ENCODE measurements around the gene SLC24A3. TPM values are rescaled to one million over a fixed set of nuclear protein-coding genes. Genes with fewer than 3 reads are reported as not detected.

SLC24A3 gene
- polyA plus RNA-seq, 1 donor, result 4.0 TPM

DNA sequence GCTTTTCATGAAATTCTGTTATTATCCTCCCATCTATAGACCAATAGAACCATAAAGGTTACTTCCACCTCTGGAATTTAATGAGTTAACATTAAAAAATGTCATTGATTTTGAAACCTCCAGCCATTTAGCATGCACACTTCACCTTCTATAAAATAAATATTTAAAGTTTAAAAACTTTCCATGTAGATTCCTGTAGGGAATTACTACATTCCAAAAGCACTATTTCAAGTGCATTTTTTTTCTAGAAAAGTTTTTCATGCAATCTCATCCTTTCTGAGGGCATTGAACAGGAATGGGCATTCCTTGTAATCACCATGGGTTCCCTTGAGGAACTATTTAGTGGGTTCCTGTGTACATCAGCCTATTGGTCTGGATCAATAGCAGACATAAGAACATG, 291.8 kb downstream of the SLC24A3 start:
- no peak for DNase-seq

DNA sequence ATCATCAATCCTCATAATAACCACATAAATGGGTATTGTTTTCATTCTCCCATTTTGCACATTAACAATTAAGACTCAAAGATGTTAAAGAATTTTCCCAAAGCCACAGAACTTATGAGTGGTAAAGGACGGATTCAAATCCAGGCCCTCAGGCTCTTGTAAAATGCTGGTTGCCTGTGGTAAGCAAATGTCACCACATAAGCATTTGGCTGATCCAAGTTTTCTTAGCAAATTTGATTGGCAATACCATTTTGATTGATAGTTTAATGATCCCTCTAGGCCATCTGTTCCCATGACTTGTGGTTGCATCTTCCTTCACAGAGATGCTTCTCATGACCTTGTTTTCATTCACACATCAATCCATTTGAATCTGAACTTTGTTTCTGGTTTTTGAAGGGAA, 293.6 kb downstream of the SLC24A3 start:
- no peak for DNase-seq

DNA sequence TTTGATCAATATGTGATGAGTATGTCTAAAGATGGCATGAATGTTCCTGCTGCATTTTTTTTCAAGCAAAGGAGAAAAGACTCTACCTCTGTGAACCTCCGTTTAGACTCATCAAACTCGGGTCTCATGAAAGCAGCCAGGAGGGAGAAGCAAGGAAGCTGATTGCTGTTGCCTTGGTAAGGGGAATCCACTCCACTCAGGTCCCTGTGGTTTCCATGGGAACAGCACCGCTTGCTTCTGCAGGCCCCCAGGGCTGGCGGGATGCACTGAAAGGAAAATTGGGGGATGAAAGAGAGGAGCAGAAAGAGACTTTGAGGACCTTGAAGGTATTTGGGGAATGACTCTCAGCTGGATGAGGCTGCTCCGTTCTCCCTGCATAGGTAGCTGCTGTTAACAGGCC, 296.0 kb downstream of the SLC24A3 start:
- DNase-seq, result no peak

DNA sequence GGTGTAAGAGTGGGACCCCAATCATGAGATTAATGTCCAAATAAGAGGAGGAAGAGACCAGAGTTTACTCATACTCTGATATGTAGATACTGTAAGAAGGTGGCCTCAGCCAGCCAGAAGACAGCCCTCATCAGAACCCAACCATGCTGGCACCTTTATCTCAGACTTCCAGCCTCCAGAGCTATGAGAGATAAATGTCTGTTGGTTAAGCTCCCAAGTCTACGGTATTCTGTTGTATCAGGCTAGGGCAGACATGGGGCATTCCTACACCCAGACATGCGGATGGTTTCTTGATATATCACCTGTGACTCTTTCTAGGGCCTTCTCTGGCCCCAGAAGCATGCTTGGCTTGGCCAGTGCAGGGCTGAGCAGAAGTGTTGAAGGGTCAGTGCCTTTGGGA, 298.2 kb downstream of the SLC24A3 start:
- no peak for DNase-seq

DNA sequence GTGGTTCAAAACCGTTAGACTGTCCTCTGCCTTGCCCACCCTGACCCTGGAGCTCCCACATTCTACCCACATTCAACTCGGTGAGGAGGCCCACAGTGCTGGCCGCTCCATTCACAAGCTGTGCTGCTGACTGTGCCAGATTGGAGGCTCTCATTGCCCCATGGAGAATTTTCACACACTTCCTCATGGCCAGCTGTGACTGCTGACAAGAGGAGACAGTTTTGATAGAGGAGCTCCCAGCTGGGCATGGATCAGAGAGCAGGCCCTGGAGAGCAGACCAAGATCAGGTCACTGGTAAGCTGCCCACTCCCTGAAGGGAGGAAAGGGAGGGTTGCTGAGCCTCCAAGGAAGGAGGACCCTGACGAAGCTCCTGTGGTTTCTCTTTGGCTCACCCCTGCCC, 299.5 kb downstream of the SLC24A3 start:
- DNase-seq, result no peak

DNA sequence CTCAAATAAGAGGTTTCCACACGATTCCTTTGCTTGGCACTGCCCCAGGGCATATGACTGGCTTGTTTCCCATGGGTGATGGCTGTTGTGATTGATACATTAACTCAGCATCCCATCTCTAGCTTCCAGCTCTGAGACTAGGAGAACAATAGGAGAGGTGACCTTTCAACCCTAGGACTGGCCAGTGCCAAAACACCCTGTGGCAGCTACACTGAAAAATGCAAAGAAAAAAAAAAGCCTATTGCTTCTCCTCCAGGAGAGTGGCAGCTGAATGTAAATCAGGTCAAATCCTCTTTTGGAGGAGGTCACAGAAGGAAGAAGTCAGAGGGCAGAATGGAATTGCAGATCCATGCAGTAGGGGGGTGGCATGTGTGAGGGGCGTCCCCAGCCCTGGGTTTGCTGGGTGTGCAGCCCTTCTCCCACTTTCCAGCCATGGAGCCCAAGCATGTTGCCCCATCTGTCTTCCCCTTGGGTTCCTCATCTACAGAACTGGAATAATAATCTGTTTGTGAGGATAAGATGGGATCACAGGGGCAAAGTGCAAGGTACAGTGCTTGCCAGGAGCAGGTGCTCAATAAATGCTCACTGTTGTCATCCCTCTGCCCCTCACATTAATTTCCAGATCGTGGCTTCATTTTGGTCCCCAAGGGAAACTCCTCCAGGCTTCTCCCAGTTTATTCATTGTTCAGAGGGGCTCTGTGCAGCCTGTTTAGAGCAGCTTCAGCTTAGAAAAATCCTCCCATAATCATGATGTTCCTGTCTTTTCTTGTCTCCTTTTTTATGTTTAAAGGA, 300.6 kb downstream of the SLC24A3 start:
- DNase-seq, result no peak

DNA sequence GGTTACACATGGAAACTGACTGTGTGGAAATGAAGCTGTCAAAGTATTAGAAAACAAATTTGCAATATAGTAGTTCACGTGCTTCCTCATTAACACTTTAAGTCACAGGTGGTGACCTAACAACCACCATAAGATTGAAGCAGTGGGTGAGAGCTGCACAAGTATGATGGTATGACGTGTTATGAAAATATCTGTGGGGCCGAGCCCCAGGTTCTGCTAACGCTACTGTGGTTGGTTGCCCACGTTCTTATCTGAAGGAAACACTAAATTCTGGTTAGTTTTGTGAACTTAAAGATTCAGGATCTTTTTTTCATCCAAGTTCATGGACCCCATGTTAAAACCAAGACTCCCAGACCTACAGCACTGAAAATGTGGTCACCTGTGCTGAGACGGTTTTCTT, 302.6 kb downstream of the SLC24A3 start:
- DNase-seq, result no peak

DNA sequence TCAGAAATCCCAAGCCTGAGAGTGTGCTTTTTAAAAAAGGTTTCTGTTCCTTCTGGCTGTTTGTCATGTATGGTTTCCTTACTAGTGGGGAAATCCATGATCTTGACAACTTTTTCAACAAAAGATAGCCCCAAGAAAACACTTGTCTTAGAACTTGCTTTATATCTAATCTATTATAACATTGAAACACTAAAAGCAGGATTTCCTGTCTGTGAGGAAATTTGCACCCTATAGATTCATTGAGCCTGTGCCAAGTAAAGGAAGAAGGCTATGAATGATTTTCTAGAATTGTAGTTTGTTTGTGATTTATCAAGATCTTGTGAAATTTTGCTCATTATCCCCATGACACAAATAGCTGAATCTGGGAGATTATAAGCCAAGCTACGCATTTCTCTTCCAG, 307.0 kb downstream of the SLC24A3 start:
- DNase-seq, result no peak

DNA sequence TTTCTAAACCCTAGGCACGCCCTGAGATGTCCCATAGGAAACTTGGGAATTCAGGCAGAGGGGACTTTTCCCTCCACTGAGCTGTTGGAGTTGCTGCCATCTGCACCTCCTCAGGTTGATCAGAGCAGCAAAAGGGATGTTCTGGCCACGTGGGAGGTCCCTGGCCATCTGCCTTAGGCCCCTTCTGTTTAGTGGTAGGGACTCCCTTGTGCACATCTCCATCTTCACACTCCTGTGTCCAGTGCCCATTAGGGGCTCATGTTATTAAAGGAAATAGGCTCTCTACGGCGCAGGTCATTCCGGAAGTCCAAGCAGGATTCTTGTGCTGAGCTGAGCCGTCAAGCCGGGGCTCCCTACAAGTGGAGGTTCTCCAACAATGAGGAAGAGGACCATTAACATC, 307.8 kb downstream of the SLC24A3 start:
- DNase-seq, result no peak

DNA sequence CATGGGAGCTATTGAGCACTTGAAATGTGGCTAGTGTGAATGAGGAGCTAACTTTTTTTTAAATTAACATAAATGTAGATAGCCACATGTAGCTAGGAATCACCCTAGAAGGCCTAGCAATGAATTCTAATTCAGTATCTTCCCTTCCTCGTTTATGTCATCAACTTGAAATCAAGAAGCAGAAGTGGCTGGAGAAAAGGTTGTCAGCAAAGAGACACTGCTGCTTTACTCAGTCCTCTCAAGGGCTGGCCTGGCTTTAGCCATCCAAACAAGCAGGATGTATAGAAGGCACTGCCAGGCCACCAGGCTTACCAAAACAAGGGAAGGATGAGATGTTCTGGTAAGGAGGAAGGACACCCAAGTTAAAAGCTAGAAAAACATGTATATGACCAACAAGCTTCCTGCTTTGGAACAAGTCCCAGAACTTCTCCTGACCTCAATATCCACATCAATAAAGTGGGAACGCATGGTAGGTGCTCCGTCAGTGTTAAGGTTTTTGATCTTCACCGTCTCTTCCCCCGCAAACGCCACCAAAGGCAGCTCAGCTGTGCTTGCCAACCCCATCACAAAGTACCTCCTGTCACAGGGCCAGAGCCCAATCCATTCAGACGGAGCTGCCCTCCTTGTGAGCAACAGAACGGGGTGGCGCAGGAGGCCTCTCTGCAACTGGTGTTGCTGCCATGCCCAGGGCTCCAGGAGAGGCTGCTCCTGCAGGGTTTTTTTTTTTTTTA, 309.8 kb downstream of the SLC24A3 start:
- DNase-seq, result no peak

DNA sequence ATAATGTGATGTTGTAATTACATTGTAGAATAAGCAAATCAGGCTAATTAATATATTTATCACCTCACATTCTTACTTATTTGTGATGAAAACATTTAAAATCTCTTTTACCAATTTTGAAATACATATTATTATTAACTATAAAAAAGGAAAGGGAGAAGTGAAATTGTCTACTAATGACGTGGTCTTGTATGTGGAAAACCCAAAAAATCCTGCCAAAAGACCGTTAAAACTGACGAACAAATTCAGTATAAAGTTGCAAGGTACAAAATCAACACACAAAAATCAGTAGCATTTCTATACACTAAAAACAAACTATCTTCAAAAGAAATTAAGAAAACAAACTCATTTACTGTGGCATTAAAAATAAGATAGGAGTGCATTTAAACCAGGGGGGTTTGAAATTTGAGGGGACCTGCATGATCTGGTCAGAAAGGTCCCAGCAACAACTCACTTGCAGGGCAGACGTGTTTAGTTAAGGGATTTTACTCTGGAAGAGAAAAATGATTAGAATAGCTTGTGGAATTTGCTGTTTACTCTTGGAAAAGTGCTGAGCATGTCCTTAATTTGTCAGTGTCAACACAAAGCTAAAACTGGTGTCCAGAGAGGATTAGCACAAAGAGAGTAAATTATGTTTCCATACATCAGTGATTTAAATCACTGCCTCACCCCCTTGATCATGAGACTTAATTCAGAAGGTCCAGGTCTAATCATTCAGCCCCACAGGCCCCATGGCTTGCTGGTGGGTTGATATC, 310.6 kb downstream of the SLC24A3 start:
- DNase-seq, result no peak

DNA sequence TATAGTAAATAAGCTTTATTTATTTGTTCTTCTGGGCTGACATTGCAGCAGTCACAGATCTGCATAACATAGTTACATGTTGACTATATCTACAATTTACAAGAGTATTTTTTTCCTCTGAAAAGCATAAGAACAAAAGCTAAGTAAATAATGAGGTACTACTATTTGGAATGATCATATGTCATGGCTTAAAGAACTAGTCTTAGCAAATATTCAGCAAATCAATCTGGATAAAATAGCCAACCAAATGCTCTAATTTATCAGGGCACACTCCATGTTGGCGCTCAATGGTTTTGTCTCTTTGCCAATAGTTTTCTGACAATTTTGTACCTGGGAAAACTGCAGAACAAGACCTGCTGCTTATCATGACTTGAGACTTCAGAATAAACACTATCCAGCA, 312.2 kb downstream of the SLC24A3 start:
- no peak for DNase-seq

DNA sequence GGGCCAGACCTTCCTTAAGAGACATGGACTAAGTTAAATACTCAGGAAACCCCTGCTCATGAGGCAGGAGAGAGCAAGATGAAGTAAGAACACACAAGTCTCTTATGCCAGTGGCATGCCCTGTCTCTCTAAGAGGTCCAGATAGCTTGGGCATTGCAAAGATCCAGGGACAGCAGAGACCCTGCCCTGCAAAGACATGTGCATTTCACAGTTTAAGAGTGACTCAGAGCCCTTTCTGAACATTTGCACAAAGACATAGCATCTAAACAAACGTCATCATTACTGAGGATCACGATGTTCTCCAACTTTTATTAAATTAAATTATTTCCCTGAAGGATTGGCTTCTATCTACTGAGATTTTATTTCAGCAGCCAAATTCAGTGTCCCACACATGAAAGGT, 315.1 kb downstream of the SLC24A3 start:
- no peak for DNase-seq

DNA sequence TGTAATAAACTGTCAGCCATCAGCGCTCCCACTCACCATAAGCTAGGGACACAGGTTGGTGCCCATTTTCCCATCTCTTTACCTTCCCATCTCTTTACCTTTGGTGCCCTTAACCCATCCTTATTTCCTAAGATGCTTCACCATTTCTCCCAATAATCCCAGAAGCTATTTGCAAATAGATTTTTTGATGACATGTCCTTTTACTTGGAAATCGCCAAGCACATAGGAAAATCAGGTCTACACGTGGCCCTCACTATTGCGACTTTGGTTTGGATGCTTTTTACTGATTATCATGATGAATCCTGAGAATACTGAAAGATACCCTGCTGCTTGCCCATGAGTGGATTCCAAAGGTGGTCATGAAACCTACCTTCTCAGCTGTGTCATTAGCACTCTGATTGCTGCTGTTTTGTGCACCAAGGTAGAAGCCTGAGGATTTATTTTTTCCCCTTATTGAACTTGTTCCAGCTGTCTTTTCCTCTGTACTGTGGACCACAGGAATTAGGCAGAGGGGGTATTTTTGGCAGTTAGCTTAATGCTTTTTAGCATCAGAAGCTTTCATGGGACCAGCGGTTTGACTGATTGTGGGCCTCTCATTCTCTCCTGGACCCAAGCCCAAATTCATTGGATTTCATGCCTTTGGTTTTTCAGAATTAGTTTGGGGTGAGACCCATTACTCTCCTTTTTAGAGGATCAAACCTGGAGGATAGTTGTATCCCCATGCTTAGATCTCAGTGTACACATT, 316.0 kb downstream of the SLC24A3 start:
- DNase-seq, result no peak

DNA sequence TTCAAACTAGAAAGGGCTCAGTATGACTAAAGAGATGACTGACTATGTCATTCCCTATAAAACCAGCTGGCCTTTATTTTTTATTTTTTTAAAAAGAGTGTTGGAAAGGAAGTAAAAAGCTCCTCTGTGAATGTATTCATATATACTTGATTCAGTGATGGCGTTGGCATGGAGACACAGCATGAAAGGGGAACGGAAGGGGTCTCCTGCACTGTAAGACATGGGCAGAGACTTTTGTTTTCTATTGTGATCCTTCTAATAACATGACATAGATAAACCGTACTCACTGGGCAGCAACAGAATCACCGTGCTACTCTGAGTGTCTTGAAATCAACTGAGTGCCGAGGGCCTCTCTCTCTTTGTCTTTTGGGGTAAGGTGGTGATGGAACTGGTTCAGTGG, 317.6 kb downstream of the SLC24A3 start:
- DNase-seq, result no peak

DNA sequence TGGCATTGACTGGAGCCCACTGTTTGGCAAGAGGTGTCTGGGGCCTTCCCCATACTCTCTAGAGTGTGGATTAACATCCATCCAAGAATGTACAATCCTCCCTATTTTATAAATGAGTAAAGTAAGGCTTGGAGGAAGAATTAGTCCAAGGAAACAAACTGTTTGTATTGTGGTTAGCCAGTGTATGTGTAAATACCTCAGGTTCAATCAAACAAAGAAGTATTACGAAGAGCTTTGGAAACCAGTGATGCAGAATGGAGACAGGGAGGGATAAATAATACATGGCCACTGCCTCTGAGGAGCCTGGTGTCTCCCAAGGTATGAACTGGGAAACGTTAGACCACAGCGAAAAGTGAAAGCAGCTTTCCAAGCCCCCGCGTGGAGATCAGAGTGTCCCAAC, 319.0 kb downstream of the SLC24A3 start:
- no peak for DNase-seq

DNA sequence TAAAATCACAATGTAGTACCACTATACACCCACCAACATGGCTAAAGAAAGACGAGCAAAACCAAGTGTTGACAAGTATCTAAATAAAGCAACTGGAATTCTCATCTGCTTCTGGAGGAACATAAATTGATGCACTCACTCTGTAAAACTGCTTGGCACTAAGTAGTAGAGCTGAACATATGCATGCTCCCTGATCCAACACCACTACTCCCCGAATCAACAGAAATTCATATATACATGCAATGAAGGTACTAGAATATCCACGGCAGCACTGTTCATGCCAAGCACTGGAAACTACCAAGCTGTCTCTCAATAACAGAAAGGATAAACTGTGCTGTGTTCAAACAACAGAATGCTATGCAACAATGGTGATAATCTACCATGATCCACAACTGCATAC, 326.1 kb downstream of the SLC24A3 start:
- DNase-seq, result no peak

DNA sequence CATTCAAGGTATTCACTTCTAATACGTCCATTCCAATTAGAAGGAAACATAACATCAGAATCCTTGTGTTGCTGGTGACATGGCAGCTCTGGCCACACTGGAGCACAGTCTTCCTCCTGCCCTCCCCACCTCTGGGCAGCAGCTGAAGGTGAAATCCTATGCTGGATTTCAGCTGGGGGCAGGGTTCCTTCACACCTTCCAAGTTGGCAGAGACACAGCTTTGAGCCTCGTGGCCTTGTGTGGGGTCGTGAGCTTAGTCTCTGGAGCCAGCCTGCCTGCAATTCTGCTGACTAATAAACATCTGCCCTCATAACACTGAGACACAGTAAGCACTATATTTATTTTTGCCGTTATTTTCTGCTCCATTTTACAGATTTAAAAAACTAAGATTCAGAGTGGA, 326.7 kb downstream of the SLC24A3 start:
- DNase-seq, result no peak

DNA sequence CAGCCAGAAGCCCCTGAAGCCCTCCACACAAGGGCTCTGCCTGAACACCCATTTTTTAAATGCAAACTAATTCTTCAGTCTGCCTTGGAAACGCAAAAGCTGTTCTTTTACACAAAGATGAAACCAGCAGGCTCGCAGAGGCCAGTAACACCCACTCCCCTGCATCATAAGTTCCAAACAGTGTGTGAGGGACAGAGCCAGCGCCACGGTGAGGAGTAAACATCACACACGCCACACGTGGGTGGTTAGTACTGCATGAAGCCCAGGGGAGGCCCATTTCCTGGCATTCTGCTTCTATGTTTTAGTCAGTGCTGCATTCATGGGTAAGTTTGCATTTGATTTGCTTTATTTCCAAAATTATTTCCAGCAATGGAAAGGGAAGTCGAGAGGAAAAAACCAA, 327.9 kb downstream of the SLC24A3 start:
- no peak for DNase-seq

DNA sequence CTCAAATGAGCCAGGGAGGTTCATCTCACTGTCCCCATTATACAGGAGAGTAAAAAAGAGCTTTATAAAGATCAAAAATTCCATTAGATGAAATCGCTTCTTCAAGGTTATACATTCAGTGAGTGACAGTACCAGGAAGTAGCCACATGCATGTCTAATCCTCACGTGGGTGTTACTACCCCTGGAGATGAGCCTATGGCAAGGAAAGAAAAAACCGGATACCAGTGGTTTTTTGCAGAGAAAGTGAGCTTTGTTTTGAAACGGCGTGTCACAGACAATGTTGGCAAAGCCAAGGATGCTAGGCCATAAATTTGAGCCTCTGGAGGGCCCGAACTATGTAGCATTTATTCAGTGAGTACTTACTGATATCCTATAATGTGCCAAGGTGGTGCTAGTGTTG, 330.7 kb downstream of the SLC24A3 start:
- no peak for DNase-seq

DNA sequence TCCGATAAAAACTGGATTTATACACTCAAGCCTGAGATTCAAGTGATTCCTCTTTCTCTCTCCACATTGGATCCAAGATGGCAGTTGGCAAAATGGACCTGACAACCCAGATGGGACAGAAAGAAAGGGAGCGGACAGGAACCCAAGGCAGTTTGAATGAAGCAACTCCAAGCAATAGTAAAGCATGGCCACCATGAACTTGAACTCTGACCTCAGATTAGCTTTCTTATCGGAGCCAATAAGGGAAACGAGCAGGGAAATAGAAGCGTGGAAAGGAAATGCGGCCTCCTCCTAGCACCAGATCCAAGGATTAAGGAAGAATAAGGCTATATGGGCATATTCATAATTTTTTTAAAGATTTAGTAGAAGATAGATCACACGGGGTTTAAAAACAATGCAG, 332.2 kb downstream of the SLC24A3 start:
- no peak for DNase-seq

DNA sequence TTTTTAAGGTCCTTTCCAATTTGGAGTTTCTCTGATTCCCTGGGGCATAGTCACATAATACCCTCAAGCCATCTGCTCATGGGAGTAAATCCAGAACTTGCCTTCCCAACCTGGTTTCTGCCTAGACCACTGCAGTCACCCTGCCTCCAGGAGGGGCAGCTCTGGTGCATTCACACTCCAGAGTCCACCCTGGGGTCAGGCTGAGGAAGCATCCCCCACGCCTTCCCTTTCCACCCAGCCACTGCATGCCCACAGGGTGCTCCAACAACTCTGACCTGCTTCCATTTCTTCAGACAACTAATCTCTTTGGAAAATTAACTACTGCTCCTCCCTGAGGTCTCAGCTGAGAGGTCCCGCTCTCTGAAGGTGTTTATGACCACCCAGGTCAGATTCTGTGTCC, 334.2 kb downstream of the SLC24A3 start:
- DNase-seq, result no peak
